Inferior parietal cortex (tissue), 1 donor: ENCODE results near the gene TAOK1.
"Not testable (repeated sequence)": the region's sequence is repeated elsewhere in the genome, so short reads cannot be mapped to it uniquely, and the experiment has no call there.

Experiments
- DNase-seq: peaks from one replicate; pipeline ENCODE4 v3.0.0-alpha.2; 2016; ENCODE audit errors: extremely low spot score

Gene TAOK1

DNA sequence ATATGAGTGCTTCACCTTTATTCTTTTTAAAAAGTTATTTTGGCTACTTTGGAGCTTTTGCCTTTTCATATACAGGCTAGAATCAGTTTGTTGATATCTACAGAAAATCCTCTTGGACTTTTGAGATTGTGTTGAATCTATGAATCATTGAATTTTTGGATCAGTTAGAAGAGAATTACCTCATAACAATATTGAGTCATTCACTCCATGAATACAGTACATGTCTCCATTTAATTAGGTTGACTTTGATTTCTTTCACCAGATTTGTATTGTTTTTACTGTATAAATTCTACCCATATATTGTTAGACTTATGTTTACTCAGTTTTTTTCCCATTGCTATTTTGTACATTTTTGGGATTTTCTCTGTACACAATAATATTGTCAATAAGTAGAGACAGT is 54.4 kb downstream of the TAOK1 start:
- DNase-seq, result no peak

GRCh38 chr17:29445844-29446243 is 55.7 kb downstream of the TAOK1 start:
- DNase-seq, result no peak

DNA sequence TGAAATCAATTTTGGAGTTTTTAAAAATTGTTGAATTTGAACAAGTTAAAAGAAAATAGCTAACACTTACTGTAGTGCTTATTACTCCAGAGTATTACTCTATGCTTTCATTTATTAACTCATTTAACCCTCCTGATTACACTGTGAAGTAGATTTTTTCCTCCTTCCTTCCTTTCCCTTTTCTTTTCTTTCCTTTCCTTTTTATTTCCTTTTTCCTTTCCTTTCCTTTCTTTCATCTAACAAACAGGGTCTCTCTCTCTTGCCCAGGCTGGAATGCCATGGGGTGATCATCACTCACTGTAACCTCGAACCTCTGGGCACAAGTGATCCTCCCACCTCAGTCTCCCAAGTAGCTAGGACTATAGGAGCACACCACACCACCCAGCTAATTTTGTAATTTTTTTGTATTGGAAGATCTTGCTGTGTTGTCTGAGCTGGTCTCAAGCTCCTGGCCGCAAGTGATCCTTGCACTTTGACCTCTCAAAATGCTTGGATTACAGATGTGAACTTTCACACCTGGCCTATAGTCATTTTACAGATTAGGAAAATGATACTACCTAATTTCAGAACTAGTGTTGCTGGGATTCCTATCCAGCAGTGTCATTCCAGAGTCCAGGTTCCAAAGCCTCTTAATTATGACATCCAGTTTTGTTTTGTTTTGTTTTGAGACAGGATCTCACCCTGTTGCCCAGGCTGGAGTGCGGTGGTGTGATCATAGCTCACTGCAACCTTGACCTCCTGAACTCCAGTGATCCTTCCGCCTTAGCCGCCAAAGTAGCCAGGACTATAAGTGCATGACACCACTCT is 59.9 kb downstream of the TAOK1 start:
- no peak for DNase-seq

- DNase-seq, result no peak
Measured at GRCh38 chr17:29451121-29451742, 61.1 kb downstream of the TAOK1 start.

DNA sequence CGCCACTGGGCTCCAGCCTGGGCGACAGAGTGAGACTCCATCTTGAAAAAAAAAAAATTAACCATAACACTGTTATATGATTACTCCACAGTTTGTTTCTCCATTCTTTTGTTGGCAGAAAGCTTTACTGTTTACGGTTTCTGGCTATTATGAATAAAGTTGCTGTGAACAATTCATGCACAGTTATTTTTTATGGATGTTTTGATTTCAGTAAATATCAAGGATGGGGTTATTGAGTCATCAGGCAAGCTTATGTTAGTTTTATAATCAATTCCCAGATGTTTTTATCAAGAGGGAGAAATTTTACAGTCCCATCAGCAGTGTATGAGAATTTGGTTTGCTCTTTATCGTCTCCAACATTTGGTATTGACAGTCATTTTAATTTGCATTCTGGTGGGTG is 67.9 kb downstream of the TAOK1 start:
- DNase-seq, result no peak

DNA sequence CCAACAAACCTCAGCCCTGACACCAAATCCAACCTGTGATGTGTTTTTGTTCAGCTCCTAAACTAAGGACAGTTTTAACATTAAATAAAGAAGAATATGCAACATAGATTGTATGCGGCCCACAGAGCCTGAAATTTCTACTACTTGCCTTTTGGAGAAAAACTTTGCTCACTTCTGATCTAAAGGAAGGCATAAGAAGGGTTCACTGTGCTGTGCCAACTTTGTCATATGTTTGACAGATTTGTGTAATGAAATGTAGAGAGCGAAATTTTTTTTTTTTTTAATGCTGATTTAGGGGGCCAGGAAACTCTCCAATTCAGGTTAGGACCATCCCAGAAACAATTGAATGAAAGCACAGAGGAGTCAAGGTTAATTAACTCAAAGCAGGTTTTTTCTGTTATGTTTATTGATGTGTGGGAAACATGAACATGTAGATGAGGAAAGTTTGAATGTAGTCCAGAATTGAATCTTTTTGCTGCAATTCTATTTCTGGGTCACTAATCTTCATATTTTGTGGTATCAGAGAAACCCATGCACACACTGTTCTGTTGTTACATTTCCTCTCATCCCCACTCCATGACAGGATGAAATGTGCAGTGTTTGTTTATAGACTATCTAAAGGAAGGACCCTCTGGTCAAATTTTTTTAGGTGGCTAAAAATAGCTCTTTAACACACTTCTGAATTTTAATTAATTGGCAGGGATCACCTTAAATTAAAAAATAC is 71.5 kb downstream of the TAOK1 start:
- DNase-seq, result no peak

- no peak for DNase-seq
Measured at GRCh38 chr17:29469276-29469675, 79.1 kb downstream of the TAOK1 start.

GRCh38 chr17:29473437-29473836 is 83.3 kb downstream of the TAOK1 start:
- DNase-seq, result not testable (repeated sequence)

- no peak for DNase-seq
Measured at GRCh38 chr17:29474297-29474696, 84.1 kb downstream of the TAOK1 start.

GRCh38 chr17:29475891-29476290 is 85.7 kb downstream of the TAOK1 start:
- no peak for DNase-seq

GRCh38 chr17:29480249-29480928 is 90.2 kb downstream of the TAOK1 start:
- not testable (repeated sequence) for DNase-seq

- no peak for DNase-seq
Measured at GRCh38 chr17:29483503-29483902, 93.3 kb downstream of the TAOK1 start.

DNA sequence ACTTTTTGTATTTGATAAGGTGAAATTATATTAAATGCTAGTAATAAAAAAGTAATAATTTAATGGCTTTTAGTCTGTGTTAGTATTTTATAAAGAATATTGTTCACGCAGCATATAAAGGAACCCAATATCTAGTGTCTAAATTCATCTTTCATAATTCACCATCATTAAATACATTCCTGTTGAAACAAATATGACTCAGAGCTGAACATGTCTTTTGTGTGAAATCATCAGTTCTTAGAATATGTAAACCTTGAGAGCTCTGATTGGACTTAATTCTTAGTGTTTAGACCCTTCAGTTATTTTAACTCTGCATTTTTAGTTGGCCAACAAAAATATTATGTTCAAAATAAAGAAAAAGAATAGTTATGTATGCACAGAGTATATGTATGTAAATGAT is 104.8 kb downstream of the TAOK1 start:
- no peak for DNase-seq

DNA sequence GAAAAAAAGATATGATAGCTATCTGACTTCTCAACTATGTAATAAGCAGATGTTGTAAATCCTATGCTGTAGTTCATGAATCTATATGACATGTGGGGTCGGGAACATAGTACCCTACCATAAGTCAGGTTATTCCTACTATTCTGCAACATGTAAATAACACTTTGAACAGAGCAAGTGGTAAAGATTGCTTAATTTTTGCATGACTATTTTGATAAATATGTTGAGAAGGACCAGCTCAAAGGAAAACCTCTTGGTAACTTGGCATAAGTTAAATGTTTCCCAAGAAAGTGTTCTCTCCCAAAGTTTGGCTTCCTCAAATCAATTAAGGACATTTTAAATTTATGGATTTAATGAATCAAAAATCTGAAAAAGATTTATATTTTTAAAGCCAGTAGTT is 114.5 kb downstream of the TAOK1 start:
- no peak for DNase-seq

DNA sequence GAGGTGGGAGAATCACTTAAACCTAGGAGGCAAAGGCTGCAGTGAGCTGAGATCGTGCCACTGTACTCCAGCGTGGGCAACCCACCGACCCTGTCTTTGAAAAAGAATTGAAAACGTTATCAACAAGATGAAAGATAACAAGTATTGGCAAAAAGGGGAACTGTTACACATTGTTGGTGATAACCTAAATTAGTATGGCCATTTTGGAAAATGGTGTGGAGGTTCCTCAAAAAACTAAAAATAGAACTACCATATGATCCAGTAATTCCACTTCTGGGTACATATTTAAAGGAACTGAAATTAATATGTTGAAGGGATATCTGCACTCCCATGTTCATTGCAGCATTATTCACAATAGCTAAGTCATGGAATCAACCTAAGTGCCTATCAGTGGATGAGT is 115.7 kb downstream of the TAOK1 start:
- no peak for DNase-seq

DNA sequence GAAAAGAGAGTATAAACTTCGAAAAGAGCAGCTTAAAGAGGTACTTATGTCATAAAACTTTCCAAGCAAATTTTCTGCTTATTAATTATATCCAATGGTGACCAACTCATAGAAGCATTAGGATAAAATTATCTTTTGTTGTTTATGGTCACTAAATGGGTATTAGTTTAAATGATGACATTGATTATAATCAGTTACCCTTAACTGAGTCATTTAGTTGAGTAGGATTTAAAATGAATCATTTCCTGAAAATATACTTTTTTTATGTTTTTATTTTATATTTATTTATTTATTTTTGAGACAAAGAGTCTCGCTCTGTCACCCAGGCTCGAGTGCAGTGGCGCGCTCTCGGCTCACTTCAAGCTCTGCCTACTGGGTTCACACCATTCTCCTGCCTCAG is 120.8 kb downstream of the TAOK1 start:
- no peak for DNase-seq

DNA sequence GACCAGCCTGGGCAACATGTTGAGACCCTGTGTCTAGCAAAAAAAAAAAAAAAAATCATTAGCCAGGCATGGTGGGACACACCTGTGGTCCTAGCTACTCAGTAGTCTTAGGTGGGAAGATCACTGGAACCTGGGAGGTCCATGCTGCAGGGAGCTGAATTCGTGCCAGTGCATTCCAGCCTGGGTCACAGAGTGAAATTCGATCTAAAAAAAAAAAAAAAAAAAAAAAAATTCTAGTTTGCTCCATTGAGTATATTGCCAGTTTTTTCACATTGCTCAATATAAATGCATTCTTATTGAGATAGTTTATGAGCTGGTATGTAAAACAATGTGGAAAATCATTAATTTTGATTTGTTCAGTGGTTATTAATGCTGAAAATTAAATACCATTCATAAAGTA is 124.6 kb downstream of the TAOK1 start:
- DNase-seq, result no peak

DNA sequence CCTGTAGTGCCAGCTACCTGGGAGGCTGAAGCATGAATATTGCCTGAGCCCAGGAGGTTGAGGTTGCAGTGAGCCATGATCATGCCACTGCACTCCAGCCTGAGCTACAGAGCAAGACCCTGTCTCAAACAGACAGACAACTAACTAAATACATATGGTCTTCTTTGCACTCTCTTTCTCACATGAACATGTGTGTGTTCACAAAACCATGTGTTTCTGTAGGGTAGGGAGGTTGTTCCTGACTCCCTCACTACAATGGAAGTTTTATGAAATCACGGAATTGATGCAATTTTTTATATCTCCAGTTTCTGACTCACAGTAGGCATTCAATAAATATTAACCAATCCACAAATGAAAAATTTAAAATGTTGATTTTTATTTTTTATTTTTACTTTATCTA is 128.2 kb downstream of the TAOK1 start:
- no peak for DNase-seq

- DNase-seq, result no peak
Measured at GRCh38 chr17:29524692-29525091, 134.5 kb downstream of the TAOK1 start.

GRCh38 chr17:29526322-29526721 is 136.2 kb downstream of the TAOK1 start:
- no peak for DNase-seq

- DNase-seq, result peak; percentile 34
Measured at GRCh38 chr17:29533976-29534375, 143.8 kb downstream of the TAOK1 start.

DNA sequence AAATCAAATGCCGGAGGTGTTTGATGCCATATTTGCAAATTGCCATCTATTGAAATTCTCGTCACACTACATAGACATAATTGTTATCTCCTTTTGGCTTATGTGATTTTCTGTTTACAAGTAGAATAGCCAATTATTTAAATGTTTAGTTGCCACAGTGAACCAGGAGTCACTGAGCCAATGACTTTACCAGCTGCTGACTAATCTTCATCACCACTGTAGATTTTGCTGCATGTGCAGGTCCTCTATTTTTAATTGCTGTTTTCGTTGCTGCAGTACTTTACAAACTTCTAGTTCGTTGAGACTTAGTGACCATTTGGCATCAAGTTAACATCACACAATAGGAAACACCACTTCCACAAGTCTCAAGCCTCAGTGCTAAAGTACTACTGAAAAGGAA is 153.9 kb downstream of the TAOK1 start:
- no peak for DNase-seq
